Activated CD4-positive, alpha-beta T cell treated with anti-CD3 and anti-CD28 coated beads for 4 hours (primary cell): ENCODE results near the gene SULT1C3.
"Not testable (repeated sequence)": the region's sequence is repeated elsewhere in the genome, so short reads cannot be mapped to it uniquely, and the experiment has no call there.

Experiments
- DNase-seq, 2 donors: peaks; one replicate each; pipeline ENCODE4 v3.0.0-alpha.2; 2020

Gene SULT1C3

GRCh38 chr2:108253106-108253505 lies 13.3 kb downstream of the SULT1C3 start:
- DNase-seq, result no peak

- DNase-seq, result no peak
Observed at GRCh38 chr2:108257757-108258331, 18.1 kb downstream of the SULT1C3 start.

GRCh38 chr2:108260773-108261172 lies 21.0 kb downstream of the SULT1C3 start:
- DNase-seq, result no peak

GRCh38 chr2:108262036-108262435 lies 22.3 kb downstream of the SULT1C3 start:
- DNase-seq, result no peak

- no peak for DNase-seq
Observed at GRCh38 chr2:108263401-108263800, 23.6 kb downstream of the SULT1C3 start.

GRCh38 chr2:108266218-108266617 lies 26.4 kb downstream of the SULT1C3 start:
- no peak for DNase-seq

GRCh38 chr2:108267101-108267500 lies 27.3 kb downstream of the SULT1C3 start:
- DNase-seq, result no peak

- no peak for DNase-seq
Observed at GRCh38 chr2:108268001-108268400, 28.2 kb downstream of the SULT1C3 start.

- no peak for DNase-seq
Observed at GRCh38 chr2:108270346-108270745, 30.6 kb downstream of the SULT1C3 start.

GRCh38 chr2:108270768-108271506 lies 31.2 kb downstream of the SULT1C3 start:
- DNase-seq, result no peak

- DNase-seq, result no peak
Observed at GRCh38 chr2:108271691-108272253, 32.0 kb downstream of the SULT1C3 start.

- no peak for DNase-seq
Observed at GRCh38 chr2:108278631-108279030, 38.9 kb downstream of the SULT1C3 start.

GRCh38 chr2:108279468-108279867 lies 39.7 kb downstream of the SULT1C3 start:
- no peak for DNase-seq

- DNase-seq, result no peak
Observed at GRCh38 chr2:108280466-108280865, 40.7 kb downstream of the SULT1C3 start.

GRCh38 chr2:108284566-108284965 lies 44.8 kb downstream of the SULT1C3 start:
- DNase-seq, result not testable (repeated sequence)

GRCh38 chr2:108285616-108286015 lies 45.8 kb downstream of the SULT1C3 start:
- DNase-seq, result no peak

GRCh38 chr2:108287169-108287568 lies 47.4 kb downstream of the SULT1C3 start:
- no peak for DNase-seq

GRCh38 chr2:108288534-108289106 lies 48.9 kb downstream of the SULT1C3 start, which contains the start of gene SULT1C2:
Gene SULT1C2 (plus strand): TSS chr2:108288895. CDS start chr2:108293668, 4,773 bp downstream.
- no peak for DNase-seq

GRCh38 chr2:108293850-108294249 lies 54.1 kb downstream of the SULT1C3 start:
- no peak for DNase-seq

GRCh38 chr2:108297436-108298141 lies 57.8 kb downstream of the SULT1C3 start:
- no peak for DNase-seq

GRCh38 chr2:108301558-108301957 lies 61.8 kb downstream of the SULT1C3 start:
- no peak for DNase-seq

- no peak for DNase-seq
Observed at GRCh38 chr2:108304975-108305374, 65.2 kb downstream of the SULT1C3 start.

- no peak for DNase-seq
Observed at GRCh38 chr2:108305901-108306300, 66.1 kb downstream of the SULT1C3 start.
